NCI-H69 (cell line): ENCODE data around the gene TMEM97.
"Not testable (repeated sequence)": the region's sequence is repeated elsewhere in the genome, so short reads cannot be mapped to it uniquely, and the experiment has no call there.

Experiments used
- DNase-seq: peaks from one replicate; lab custom pipeline; 2025; lab: John Stamatoyannopoulos, UW

Gene TMEM97

DNA sequence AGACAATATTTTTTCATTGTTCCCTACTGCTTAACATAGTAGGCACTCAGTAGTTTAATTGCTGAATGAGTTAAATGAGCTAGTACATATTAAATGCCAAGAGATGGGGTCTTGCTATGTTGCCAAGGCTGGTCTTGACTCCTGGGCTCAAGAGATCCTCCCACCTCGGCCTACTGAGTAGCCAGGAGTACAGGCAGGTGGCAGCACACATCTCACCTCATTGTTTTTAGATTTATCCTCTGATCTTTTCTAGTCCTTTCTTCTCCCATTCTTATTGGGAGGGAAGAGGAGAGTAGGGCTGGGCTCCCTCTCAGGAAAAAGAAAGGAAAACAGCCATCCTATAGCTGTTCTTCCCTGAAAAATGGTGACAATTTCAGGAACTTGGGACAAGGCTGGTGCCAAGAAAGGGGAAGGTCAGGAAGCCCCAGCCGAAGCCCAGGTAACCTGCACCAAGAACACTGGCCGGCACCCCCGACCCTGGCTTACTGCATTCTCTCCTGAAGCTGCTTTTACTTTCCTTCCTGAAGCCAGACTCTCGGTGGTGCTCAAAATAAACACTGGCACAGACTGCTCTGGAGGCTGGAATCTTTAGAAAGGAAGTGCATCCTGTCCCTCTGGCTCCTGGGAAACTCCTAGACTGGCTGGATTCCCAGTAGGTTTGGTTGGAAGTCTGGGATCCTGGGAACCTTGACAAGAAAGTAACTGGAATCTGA is 19.2 kb downstream of the TMEM97 start:
- DNase-seq = peak; percentile 26

DNA sequence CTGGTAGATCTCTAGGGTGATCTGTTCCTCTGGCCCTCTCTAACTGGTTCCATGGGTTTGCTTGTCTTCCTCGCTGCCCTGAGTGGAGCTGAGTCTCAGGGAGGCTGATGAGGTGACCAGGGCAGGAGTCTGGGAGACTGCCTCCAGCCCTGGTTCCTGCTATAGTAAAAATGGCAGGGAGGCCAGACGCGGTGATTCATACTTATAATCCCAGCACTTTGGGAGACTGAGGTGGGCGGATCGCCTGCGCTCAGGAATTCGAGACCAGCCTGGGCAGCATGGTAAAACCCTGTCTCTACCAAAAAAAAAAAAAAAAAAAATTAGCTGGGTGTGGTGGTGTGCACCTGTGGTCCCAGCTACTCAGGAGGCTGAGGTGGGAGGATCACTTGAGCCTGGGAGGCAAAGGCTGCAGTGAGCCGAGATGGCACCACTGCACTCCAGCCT is 19.8 kb downstream of the TMEM97 start:
- not testable (repeated sequence) for DNase-seq

DNA sequence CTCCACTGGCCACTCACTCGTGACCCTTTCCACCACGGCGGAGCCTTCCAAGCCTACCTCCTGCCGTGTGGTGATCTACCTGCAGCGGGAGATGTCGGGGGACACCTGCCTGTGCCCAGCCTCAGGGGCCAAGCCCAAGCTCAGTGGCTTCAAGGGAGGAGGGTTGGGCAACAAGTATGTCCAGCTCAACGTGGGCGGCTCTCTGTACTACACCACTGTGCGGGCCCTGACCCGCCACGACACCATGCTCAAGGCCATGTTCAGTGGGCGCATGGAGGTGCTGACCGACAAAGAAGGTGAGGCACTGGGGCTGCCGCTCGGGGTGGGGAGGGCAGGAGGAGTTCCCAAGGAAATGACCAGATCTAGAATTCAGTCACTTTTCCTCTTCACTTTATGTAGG is 20.4 kb downstream of the TMEM97 start:
- DNase-seq = no peak

DNA sequence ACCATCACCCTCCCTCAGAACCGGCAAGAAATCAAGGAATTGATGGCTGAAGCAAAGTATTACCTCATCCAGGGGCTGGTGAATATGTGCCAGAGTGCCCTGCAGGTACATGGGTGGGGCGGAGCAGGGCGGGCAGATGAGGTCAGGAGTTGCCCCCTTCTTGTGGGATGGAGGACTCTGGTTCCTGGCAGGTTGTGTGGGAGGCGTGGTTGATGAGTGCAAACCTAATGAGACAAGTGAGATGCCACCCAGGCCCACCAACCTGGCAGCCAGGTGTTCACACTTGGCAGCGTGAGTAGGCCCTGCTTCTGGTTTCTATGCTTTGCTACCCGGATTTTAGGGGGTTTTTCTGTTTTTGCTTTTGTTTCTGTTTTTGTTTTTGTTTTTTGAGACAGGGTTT is 21.4 kb downstream of the TMEM97 start:
- DNase-seq = no peak

DNA sequence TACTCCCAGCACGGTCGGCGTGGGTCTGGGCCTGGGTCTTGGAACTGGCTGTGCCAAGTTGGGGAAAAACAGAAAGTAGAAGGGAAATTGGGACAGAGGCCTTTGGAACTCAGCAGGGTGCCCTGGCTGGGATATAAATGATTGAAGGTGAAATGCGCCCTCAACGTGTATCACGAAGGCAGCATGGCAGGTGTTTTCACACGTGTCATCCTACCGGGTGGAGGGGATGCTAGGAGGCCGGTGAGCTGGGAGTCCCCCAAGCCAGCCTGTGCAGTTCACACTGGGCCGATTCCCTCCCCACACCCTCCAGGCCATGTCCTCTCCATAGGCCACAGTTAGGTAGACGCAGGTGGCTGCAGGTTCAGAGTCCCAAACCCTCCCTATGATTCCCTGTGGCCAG is 22.5 kb downstream of the TMEM97 start:
- no peak for DNase-seq

DNA sequence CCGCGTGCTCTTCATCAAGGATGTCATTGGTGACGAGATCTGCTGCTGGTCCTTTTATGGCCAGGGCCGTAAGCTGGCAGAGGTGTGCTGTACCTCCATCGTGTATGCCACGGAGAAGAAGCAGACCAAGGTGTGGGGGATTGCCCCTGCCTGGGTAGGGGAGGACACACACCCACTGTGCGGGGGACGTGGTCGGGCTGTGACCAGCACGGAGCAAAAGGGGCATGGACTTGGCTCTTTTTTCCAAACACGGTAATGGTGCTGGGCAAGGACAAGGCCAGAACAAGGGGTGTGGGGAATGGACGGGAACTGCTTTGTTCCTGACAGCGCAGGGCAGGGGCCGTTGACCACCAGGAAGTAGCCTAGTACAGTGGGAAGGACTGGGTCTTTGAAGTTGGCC is 23.3 kb downstream of the TMEM97 start:
- DNase-seq = no peak

DNA sequence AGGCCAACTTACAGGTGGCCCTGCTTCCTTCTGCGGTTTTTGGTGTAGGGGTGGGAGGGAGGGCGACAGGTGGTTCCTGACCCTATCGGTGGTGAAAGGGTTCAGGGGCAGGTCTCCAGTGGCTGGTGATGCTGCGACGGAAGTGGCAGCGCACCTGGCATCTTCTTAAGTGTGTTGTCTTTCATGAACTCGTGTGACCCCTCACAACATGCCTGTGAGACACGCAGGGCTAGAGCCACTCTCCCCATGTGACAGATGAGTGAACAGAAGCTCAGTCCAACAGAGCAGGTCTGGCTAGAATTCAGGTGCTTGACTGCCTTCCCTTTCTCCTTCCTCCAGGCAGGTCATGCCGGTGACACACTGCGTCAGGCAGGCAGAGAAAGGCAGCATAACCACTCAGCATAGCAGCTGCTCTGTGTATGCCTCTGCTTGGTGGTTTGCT is 24.5 kb downstream of the TMEM97 start:
- no peak for DNase-seq

DNA sequence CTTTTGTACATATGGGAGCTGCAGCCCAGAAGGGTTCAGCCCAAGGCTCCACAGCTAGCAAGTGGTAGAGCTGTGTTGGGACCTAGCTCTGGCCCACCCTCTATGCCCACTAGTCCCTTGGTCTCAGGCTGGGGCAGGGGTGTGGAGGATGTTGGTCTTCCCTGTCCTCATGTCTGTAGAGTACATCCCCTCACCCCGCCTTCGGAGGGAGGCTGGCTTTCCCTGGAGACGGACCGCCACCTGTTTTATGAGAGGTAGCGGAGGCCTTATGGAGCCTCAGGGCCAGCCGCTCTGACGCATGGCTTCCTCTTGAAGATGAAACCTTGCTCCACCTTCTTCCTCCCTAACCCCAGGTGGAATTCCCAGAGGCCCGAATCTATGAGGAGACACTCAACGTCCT is 25.0 kb downstream of the TMEM97 start:
- no peak for DNase-seq

DNA sequence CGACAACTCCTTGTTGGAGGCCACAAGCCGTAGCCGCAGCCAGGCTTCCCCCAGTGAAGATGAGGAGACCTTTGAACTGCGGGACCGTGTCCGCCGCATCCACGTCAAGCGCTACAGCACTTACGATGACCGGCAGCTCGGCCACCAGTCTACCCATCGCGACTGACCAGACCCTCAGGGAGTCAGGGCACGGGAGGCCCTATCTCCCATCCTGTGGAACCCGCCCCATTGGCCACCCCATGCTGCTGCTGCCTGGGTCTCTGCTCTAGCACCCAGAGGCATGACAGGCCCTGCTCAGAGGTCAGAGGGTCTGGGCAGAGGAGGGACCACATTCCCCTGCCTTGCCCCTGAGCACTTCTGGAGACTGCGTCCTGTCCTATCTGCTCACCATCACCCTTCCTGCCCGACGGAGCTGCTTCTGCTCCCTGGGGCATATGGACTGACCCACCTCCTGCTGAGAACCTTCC is 25.5 kb downstream of the TMEM97 start:
- DNase-seq = no peak

DNA sequence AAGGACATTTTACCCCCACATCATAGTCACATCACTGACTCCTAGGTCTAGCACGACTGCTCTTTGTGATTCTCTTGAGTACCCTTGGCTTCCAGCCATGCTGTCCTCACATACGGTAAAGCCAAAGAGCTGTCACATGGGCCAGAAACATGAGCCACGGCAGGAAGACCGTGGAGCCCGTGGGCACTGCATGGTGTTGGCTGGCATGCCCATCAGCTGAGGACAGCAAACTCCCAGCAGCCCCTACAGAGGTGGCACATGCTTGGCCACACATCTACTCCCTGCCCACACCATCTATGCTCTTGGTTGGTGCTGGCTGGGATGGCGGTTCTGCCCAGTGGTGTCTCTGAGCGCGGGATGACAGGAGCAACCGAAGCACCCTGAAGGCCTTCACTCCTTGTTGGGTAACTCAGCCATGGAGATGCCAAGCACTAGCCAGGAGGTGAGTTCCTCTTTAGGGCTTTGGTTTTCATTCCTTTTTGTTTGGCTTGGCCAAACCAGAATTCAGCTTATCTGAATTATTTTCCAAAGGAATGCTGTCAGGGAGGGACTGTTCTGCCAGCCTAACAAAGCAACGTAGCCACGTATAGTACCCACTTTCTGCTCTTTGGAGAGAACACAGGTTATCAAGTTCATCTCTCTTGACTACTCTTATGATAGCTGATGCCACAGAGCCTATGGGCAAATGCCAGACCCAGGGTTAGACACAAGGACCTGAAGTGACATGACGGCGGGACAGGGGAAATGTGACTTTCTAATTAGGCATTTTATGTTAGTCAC is 26.6 kb downstream of the TMEM97 start:
- no peak for DNase-seq

DNA sequence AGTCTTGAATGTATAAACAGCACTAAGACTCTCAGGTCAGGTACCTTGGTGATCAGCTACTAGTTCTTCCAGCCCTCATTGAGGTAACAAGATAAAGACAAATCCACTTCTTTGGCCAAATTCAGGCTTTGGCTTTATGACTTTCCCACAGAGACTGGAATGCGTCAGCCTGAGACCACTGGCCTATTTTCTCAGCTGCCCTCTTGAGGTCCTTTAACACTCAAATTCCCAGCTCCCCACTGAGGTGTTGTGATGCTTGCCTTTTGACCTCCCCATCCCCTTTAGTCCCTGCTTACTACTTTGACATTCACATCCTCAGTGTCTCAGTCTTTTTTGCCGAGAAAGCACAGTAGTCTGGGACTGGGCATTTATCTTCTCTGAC is 27.2 kb downstream of the TMEM97 start:
- DNase-seq = no peak

DNA sequence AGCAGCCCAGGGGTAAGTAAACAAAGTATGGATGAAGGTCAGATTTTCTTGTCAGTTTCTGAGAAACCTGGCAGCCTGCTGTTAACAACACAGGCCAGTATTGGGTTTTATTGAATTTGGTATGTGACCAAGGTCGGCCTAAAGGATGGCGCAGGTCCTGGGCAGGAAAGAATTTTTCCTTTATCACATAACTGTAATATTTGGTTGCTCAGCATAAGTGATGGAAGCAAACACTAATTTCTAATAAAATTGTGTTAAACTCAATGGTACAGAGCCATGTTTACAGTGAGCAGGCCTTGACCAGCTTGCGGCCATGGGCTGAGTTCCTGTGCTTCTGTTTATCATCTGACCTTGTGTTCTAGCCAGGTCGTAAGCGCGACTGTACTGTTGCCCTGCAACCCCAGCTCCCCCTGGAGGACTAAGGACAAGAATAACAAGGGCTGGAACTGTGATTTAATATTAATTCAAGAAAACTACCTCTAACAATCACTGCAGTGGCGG is 27.8 kb downstream of the TMEM97 start:
- DNase-seq = peak; percentile 38

DNA sequence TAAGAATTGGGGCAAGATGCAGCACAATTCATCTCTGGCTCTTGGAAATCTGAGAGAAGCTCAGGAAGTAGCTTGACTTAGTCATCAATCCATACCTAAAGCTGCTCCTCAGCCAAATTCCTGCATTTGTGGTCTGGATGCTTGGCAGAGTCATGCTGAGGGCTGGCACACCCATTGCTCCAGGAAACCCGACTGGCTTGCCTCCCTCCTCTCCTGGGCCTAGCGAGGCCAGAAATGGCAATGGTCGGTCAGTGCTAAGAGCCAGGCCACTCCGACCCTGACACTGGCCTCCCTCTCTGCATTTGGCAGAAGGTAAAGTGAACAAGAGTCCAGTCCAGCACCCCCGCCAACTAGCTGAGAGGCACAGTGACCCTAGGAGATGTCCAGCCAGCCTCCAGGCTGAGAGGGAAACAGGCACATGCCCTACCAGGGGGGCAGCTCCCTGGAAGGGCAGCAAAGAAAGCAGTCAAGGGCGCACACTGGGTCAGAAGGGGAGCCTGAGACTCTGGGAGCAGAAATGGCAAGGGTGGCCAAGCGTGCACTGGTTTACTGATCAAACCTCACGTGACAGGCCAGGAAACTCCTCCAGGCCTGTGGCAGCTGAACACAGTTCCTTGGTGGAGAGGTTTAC is 28.4 kb downstream of the TMEM97 start:
- no peak for DNase-seq

DNA sequence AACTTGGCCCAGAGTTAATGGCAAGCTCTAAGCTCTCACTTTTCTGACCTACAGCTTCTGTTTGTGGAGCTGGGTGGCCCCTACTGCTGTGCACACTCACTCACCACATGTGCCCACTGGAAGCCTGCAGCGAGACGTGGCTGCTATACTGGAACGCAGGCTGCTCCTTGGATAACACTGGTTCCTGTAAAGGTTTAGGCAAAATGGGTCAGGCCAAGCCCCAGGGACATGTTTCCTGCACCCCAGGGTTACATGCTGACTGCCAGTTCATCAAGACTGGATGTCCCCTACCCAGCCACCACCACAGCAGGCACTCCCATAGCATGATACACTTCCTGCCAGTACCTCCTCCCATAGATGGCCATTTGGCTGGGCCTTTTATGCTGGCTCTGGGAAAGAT is 30.0 kb downstream of the TMEM97 start:
- no peak for DNase-seq

DNA sequence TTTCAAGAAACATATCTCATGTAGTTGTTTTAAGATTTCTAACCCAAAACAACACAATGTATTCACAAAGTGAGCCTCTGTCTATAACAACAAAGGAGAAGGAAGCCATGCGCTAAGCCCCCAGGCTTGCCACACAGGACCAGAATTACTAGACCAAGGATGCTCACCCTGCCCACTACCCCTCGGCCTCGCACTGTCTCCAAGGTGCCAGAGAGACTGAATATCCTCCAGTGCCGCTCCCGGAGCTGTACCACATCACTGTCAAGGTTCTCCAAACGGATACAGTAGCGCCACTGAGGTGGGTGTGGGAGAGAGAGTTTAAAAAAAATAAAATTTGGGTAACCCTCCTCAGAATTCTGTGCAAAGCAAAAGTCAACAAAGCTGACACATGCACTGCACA is 31.3 kb downstream of the TMEM97 start:
- DNase-seq = no peak

DNA sequence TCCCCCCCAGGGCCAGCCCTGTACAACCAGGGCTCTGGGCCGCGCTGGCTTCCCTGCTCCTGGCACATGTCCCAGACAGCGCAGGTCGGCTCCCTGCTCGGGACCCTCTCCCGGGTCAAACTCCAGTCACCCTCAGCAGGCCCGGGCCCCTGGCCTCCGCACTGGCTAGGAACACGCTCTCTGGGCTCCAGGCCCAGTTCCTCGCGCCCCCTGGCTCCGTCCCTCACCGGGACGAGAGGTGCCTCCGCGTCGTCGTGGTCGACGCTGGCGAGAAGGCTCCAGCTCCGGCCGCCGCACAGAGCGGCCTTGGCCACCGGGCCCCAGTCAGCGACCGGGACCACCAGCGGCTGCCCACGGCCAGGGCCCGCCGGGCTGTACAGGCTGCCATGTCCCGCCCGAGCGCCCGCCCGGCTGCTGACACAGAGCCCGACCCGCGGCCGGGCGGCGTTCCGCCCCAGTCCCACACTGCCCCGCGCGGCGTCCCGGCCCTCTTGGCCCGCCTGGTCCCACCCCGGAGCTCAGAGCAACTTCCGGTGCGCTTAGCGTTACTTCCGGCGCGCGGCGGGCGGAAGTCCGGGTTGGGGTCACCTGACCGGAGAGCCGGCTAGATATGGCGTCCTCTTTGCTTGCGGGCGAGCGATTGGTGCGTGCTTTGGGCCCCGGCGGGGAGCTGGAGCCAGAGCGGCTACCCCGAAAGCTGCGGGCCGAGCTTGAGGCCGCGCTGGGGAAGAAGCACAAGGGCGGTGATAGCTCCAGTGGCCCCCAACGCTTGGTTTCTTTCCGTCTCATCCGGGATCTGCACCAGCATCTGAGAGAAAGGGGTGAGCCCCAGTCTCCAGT is 38.3 kb downstream of the TMEM97 start, which contains the start of gene POLDIP2:
TSS of gene POLDIP2 (minus strand) at position 467 of the 840 bp plus-strand sequence. CDS start at position 388, 79 bp downstream.
- peak; percentile 98 for DNase-seq

DNA sequence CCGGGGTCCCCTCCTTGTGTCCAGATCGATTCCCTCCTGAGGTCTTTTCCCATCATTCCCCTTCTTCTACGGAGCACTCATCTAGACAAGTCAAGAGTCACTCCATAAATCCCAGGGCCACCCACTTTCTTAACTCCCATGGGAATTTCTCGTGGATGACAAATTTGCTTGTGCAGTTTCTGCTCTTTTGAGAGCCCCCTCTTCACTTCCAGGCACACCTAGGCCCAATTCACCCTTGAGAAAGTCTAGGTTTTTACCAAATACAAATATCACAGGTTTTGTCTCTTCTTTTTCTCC is 38.8 kb downstream of the TMEM97 start:
- DNase-seq = no peak

DNA sequence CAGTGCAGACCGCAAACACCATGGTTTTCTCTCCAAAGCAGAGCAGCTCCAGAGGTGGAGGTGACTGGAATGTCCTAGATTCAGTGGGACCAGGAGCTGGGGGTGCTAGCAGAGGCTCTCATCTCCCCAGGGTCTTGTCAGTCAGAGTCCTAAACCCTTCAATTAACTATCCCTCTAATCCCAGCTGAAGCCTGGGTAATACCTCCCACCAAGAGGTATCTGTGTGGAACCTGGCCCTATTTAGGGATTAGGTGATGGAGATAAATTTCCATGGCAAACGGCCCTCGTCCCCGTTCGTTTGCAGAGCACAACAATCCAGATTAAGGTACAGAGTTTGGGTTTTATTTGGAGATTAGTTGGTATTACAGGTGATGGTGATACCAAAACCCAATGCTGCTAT is 44.2 kb downstream of the TMEM97 start:
- DNase-seq = no peak

DNA sequence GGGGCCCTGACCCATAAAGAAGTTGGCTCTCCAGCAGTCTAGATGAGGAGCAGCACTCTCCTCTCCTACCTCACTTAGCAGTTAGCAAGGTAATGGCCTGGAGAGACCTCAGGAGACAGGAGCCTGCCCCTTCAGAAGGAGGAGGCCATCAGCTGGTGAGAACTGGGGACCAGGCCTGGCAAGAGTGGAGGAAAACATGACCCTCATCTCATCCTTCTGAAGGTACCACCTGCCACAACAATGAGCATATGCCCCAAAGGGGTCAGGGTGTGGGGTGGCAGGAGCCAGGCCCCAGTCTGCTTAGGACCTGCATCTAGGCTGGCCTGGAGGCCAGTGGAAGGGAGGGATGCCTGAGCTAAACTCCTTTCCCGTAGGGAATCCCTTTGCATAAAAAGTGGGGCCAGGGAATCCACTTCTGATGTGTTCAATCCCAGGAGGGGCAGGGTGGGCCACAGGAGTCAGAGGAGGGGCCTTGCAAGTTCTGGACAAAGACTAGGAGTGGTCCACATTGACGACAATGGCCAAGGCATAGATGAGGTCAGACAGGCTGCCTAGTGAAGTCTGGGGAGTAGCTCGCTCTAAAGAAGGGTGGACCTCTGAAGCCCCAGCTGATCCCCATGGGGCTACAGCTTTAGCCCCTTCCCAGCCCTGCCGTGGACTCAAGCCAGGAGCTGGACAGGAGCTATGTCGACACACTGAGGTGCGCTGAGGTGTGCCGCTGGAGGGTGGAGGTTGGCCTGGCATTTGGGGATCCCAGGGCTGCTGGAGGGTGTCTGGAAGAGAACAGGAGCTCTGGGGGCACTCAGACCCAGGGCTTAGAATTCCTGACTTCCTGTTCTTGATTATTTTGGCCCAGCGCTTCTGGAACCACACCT is 45.0 kb downstream of the TMEM97 start:
- DNase-seq = no peak

DNA sequence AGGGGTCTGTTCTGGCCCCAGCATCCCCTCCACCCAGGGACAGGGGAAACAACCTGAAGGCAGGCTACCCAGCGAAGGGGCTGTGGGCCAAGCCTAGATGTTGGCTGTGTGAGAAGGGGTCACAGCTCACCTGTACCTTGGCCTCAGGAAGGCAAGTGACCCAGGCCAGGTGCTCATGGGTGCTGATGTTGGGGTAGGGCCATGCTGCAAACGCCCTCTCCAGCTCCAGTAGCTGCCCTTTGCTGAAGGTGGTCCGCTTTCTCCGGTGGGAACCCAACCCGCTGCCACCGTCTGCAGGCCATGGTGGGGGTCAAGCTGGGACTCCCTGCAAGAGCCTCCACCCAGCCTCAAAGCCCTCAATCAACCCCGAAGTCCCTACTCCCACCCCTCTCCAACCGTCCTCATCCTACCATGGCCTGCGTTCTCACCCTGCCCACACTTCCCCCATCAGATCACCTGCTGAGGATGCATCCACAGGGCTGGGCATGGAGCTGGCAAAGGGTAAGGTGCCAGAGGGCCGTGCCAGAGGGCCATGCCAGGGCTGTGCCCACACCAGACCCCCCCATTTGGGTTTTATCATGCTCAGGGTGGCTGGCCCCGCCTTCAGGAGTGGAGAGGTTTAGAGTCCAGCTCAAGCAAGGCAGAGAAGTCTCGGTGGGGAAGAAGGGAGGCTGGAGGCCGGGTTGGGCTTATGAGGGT is 45.8 kb downstream of the TMEM97 start, which contains the start of gene SEBOX:
TSS of gene SEBOX (minus strand) at position 535 of the 699 bp plus-strand sequence. CDS start at position 487, 48 bp downstream.
- no peak for DNase-seq
